K562 (cell line): ENCODE measurements around the gene REM1. TPM values are rescaled to one million over a fixed set of nuclear protein-coding genes. Genes with fewer than 3 reads are reported as not detected.
A peak's percentile ranks its signal among the peaks of the same experiment; 100 is the strongest.

ENCODE experiments used
- BRF1 ChIP-seq: IDR thresholded peaks from 3 replicates; pipeline ENCODE4 v1.6.1; 2011; ENCODE audit warnings: borderline replicate concordance, mild to moderate bottlenecking; ENCODE audit not compliant: insufficient read length; ENCODE audit errors: extremely low read depth
- DIDO1 ChIP-seq: fragments of 450-650 bp; IDR thresholded peaks from 2 replicates; pipeline ENCODE4 v1.6.1; 2016; ENCODE audit warnings: low read depth, missing biosample characterization, missing genetic modification characterization
- EHMT2 ChIP-seq: fragments of 450-650 bp; IDR thresholded peaks from 2 replicates; pipeline ENCODE4 v1.6.1; 2018; ENCODE audit warnings: antibody characterized with exemption
- PHB2 ChIP-seq: fragments of 450-650 bp; IDR thresholded peaks from 2 replicates; pipeline ENCODE4 v1.6.1; 2017; ENCODE audit warnings: low read depth
- PML ChIP-seq: IDR thresholded peaks from 2 replicates; pipeline ENCODE4 v1.6.1; 2012; ENCODE audit warnings: low read length, inconsistent platforms
- SPI1 ChIP-seq: IDR thresholded peaks from 2 replicates; pipeline ENCODE4 v1.6.1; 2011; ENCODE audit warnings: low read depth, low read length, control low read depth, borderline replicate concordance
- TCF7 ChIP-seq: sonication (generic); IDR thresholded peaks from 2 replicates; pipeline ENCODE4 v1.6.1; 2016; ENCODE audit warnings: antibody characterized with exemption, borderline replicate concordance
- ZKSCAN8 ChIP-seq: fragments of 200-800 bp; sonication (Bioruptor generic); IDR thresholded peaks from 2 replicates; pipeline ENCODE4 v1.6.1; 2016; ENCODE audit warnings: missing genetic modification characterization, missing compliant biosample characterization
- ZNF146 ChIP-seq: IDR thresholded peaks from one replicate; pipeline ENCODE4 v1.6.1; 2018; ENCODE audit warnings: missing compliant biosample characterization; ENCODE audit not compliant: unreplicated experiment
- ZNF445 ChIP-seq: fragments of 250-450 bp; sonication (Bioruptor Pico); IDR thresholded peaks from 2 replicates; pipeline ENCODE4 v1.4.0; 2020; ENCODE audit warnings: low read depth, mild to moderate bottlenecking, moderate library complexity
- ZNF668 ChIP-seq: fragments of 250-450 bp; sonication (Bioruptor Pico); IDR thresholded peaks from 2 replicates; pipeline ENCODE4 v1.8.0; 2022; ENCODE audit warnings: mild to moderate bottlenecking, inconsistent platforms
- ZNF830 ChIP-seq: fragments of 250-450 bp; sonication (Bioruptor Pico); IDR thresholded peaks from 2 replicates; pipeline ENCODE4 v1.5.0; 2021; ENCODE audit warnings: mild to moderate bottlenecking
- polyA plus RNA-seq, 8 experiments: library from polyadenylated mRNA; depleted of rRNA in 4 of 8; stranded (reverse) in 5 of 8; unstranded in 3 of 8; fragments of >200 nt; fragmentation: Nextera tagmentation in 2 of 8; fragmentation: Illumina TruSeq in 1 of 8; extraction: Ambion mirVana in 2 of 8; extraction: Trizol in 1 of 8; gene quantifications; 2 replicates each; pipeline versions ENCODE4 v1.2.1 to v1.2.3, GENCODE V29; 2011 to 2014; ENCODE audit warnings: inconsistent platforms in 1 of 8, missing spikeins in 1 of 8
- total RNA-seq, 7 experiments: library from RNA; depleted of rRNA in 6 of 7; stranded (reverse); fragments of >200 nt in 6 of 7; fragmentation: Illumina TruSeq in 2 of 7; extraction: Trizol in 2 of 7; gene quantifications; 2 replicates each; pipeline versions ENCODE4 v1.2.1 to v1.2.3, GENCODE V29; 2011 to 2021; ENCODE audit warnings: low replicate concordance in 1 of 7
- TF ChIP-seq, protein P1 (sequence below), 2 experiments: fragments of 450-650 bp in 1 of 2; IDR thresholded peaks; 2 replicates each; pipeline ENCODE4 v1.6.1; 2011 to 2017; ENCODE audit warnings: low read depth in 2 of 2, antibody characterized with exemption in 1 of 2, borderline replicate concordance in 1 of 2, low read length in 1 of 2, mild to moderate bottlenecking in 1 of 2, mixed read lengths in 1 of 2; ENCODE audit not compliant: control insufficient read depth in 1 of 2
- TF ChIP-seq, protein P2 (sequence below): fragments of 450-650 bp; formaldehyde crosslinking; IDR thresholded peaks from 2 replicates; pipeline ENCODE4 v1.4.0; 2022; ENCODE audit warnings: missing genetic modification characterization
- TF ChIP-seq, protein P3 (sequence below): fragments of 450-650 bp; formaldehyde crosslinking; IDR thresholded peaks from 2 replicates; pipeline ENCODE4 v1.4.0; 2020; ENCODE audit warnings: mild to moderate bottlenecking, moderate library complexity
- TF ChIP-seq, protein P4 (sequence below): sonication (generic); formaldehyde crosslinking; IDR thresholded peaks from 2 replicates; pipeline ENCODE4 v1.8.1; 2023; ENCODE audit warnings: mild to moderate bottlenecking, missing genetic modification reagents
- TF ChIP-seq, protein P5 (sequence below), 3 experiments: IDR thresholded peaks in 2 of 3; conservative IDR thresholded peaks in 1 of 3; 2 replicates each; pipeline ENCODE4 v1.5.1; 2011 to 2012; ENCODE audit warnings: low read length in 3 of 3, mild to moderate bottlenecking in 3 of 3, control low read depth in 2 of 3, improper control_type of control experiment in 1 of 3, inconsistent platforms in 1 of 3, low read depth in 1 of 3, mixed read lengths in 1 of 3, moderate library complexity in 1 of 3; ENCODE audit not compliant: insufficient read depth in 2 of 3

Gene REM1
- total and polyA plus RNA-seq, 9 of the 15 experiments (the other 6 are each of a cell fraction or from before 2014, with no cell fraction given) = not detected

DNA sequence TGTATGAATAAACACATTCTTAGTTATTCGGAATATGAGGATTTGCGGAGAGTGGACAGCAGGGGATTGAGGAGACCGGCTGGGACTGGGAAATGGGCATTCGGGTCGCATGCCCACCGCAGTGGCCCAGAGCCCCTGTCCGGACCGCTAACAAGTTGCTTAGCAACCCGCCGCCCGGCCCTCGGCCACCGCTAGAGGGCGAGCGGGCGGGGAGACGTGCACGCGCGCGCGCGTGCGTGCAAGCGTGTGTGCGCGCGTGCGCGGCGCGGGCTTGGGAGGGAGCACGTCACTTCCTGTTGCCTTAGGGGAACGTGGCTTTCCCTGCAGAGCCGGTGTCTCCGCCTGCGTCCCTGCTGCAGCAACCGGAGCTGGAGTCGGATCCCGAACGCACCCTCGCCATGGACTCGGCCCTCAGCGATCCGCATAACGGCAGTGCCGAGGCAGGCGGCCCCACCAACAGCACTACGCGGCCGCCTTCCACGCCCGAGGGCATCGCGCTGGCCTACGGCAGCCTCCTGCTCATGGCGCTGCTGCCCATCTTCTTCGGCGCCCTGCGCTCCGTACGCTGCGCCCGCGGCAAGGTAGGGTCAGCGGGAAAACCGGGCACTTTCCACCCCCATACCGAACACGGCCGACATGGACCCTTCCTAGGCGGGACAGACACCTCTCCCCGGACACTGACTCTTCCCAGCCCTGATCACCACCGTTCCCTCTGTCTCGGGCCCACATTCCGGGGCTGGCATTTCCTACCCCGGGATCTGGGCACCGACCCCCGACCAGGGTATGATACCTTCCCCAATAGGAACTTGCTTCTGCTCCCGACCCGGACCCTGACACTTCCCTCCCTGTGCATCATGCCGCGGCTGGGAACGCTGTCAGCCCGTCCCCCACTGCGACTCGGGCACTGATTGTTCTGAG, 39.3 kb downstream of the REM1 start, which contains the start of gene HM13 (continued):
- TF ChIP-seq, protein P1, sequence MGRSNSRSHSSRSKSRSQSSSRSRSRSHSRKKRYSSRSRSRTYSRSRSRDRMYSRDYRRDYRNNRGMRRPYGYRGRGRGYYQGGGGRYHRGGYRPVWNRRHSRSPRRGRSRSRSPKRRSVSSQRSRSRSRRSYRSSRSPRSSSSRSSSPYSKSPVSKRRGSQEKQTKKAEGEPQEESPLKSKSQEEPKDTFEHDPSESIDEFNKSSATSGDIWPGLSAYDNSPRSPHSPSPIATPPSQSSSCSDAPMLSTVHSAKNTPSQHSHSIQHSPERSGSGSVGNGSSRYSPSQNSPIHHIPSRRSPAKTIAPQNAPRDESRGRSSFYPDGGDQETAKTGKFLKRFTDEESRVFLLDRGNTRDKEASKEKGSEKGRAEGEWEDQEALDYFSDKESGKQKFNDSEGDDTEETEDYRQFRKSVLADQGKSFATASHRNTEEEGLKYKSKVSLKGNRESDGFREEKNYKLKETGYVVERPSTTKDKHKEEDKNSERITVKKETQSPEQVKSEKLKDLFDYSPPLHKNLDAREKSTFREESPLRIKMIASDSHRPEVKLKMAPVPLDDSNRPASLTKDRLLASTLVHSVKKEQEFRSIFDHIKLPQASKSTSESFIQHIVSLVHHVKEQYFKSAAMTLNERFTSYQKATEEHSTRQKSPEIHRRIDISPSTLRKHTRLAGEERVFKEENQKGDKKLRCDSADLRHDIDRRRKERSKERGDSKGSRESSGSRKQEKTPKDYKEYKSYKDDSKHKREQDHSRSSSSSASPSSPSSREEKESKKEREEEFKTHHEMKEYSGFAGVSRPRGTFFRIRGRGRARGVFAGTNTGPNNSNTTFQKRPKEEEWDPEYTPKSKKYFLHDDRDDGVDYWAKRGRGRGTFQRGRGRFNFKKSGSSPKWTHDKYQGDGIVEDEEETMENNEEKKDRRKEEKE (IDR thresholded peaks at IDR 0.05; ENCODE audit: borderline replicate concordance in 1 of 2, control insufficient read depth in 1 of 2, low read depth in 2 of 2, low read length in 1 of 2) = no peak
- TF ChIP-seq, protein P2, sequence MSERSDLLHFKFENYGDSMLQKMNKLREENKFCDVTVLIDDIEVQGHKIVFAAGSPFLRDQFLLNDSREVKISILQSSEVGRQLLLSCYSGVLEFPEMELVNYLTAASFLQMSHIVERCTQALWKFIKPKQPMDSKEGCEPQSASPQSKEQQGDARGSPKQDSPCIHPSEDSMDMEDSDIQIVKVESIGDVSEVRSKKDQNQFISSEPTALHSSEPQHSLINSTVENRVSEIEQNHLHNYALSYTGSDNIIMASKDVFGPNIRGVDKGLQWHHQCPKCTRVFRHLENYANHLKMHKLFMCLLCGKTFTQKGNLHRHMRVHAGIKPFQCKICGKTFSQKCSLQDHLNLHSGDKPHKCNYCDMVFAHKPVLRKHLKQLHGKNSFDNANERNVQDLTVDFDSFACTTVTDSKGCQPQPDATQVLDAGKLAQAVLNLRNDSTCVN (CRISPR knock-in tag) = no peak
- TF ChIP-seq ZNF668 = 0 out of 2 replicates have a peak, but pooled peaks have one; percentile 64
- peak; percentile 62; the same call in 1 of the 2 replicates for TF ChIP-seq PML
- TF ChIP-seq DIDO1 = no peak
- no peak for TF ChIP-seq PHB2
- no peak for TF ChIP-seq ZNF445 (CRISPR knock-in tag)
- TF ChIP-seq ZNF830 = no peak
- no peak for TF ChIP-seq BRF1
- no peak for TF ChIP-seq EHMT2
- peak; percentile 39; the same call in 1 of the 2 replicates for TF ChIP-seq TCF7
- TF ChIP-seq, protein P3, sequence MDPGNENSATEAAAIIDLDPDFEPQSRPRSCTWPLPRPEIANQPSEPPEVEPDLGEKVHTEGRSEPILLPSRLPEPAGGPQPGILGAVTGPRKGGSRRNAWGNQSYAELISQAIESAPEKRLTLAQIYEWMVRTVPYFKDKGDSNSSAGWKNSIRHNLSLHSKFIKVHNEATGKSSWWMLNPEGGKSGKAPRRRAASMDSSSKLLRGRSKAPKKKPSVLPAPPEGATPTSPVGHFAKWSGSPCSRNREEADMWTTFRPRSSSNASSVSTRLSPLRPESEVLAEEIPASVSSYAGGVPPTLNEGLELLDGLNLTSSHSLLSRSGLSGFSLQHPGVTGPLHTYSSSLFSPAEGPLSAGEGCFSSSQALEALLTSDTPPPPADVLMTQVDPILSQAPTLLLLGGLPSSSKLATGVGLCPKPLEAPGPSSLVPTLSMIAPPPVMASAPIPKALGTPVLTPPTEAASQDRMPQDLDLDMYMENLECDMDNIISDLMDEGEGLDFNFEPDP (CRISPR knock-in tag) = 0 out of 2 replicates have a peak, but pooled peaks have one; percentile 29
- peak; percentile 72; the same call in 1 of the 2 replicates for TF ChIP-seq ZKSCAN8 (CRISPR knock-in tag)
- TF ChIP-seq ZNF146 (CRISPR knock-in tag) = no peak
- TF ChIP-seq, protein P4, sequence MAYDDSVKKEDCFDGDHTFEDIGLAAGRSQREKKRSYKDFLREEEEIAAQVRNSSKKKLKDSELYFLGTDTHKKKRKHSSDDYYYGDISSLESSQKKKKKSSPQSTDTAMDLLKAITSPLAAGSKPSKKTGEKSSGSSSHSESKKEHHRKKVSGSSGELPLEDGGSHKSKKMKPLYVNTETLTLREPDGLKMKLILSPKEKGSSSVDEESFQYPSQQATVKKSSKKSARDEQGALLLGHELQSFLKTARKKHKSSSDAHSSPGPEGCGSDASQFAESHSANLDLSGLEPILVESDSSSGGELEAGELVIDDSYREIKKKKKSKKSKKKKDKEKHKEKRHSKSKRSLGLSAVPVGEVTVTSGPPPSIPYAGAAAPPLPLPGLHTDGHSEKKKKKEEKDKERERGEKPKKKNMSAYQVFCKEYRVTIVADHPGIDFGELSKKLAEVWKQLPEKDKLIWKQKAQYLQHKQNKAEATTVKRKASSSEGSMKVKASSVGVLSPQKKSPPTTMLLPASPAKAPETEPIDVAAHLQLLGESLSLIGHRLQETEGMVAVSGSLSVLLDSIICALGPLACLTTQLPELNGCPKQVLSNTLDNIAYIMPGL (CRISPR knock-in tag) = peak; percentile 84
- peak; percentile 36; the same call in 1 of the 2 replicates for TF ChIP-seq SPI1
- TF ChIP-seq, protein P5, sequence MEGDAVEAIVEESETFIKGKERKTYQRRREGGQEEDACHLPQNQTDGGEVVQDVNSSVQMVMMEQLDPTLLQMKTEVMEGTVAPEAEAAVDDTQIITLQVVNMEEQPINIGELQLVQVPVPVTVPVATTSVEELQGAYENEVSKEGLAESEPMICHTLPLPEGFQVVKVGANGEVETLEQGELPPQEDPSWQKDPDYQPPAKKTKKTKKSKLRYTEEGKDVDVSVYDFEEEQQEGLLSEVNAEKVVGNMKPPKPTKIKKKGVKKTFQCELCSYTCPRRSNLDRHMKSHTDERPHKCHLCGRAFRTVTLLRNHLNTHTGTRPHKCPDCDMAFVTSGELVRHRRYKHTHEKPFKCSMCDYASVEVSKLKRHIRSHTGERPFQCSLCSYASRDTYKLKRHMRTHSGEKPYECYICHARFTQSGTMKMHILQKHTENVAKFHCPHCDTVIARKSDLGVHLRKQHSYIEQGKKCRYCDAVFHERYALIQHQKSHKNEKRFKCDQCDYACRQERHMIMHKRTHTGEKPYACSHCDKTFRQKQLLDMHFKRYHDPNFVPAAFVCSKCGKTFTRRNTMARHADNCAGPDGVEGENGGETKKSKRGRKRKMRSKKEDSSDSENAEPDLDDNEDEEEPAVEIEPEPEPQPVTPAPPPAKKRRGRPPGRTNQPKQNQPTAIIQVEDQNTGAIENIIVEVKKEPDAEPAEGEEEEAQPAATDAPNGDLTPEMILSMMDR (IDR thresholded peaks at IDR 0.05 in 2 of 3, conservative IDR thresholded peaks at IDR 0.05 in 1 of 3; ENCODE audit: insufficient read depth in 2 of 3, low read depth in 1 of 3, low read length in 3 of 3) = peak; percentile 90 to 96 (median 95)
